NCI-H345 treated with DMSO at 0.1 percent for 48 hours (cell line): ENCODE data around the gene MAL.

Source experiments
- DNase-seq: peaks from one replicate; lab custom pipeline; 2025; ENCODE audit not compliant: unreplicated experiment; lab: John Stamatoyannopoulos, UW

The MAL gene

GRCh38 chr2:95025406-95026319 is at the start of gene MAL:
MAL (plus strand) TSS chr2:95025708; CDS start chr2:95025793, 85 bp downstream.
- no peak for DNase-seq

GRCh38 chr2:94977826-94978225 is 47.7 kb upstream of the MAL start:
- DNase-seq: no peak

GRCh38 chr2:94978917-94979316 is 46.6 kb upstream of the MAL start:
- no peak for DNase-seq

GRCh38 chr2:94979406-94980375 is 45.8 kb upstream of the MAL start:
- DNase-seq: no peak

- DNase-seq: no peak
Measured at GRCh38 chr2:94980406-94980805, 45.1 kb upstream of the MAL start.

- DNase-seq: no peak
Measured at GRCh38 chr2:94982156-94982555, 43.4 kb upstream of the MAL start.

GRCh38 chr2:94982675-94983074 is 42.8 kb upstream of the MAL start:
- no peak for DNase-seq

GRCh38 chr2:94984964-94985575 is 40.4 kb upstream of the MAL start:
- DNase-seq: no peak

- no peak for DNase-seq
Measured at GRCh38 chr2:94985636-94986035, 39.9 kb upstream of the MAL start.

- peak; percentile 56 for DNase-seq
Measured at GRCh38 chr2:94986392-94986963, 39.0 kb upstream of the MAL start.

GRCh38 chr2:94987074-94988020 is 38.2 kb upstream of the MAL start:
- DNase-seq: no peak

GRCh38 chr2:94990956-94991355 is 34.6 kb upstream of the MAL start:
- DNase-seq: no peak

GRCh38 chr2:94992360-94992759 is 33.1 kb upstream of the MAL start:
- DNase-seq: no peak

GRCh38 chr2:94993176-94994062 is 32.1 kb upstream of the MAL start:
- no peak for DNase-seq

- DNase-seq: no peak
Measured at GRCh38 chr2:94994063-94994913, 31.2 kb upstream of the MAL start.

- DNase-seq: no peak
Measured at GRCh38 chr2:94994914-94995552, 30.5 kb upstream of the MAL start.

GRCh38 chr2:94995553-94996304 is 29.8 kb upstream of the MAL start:
- DNase-seq: no peak
